Central memory CD4-positive, alpha-beta T cell (primary cell): ENCODE measurements around the gene NMU.
"Not testable (repeated sequence)": the region's sequence is repeated elsewhere in the genome, so short reads cannot be mapped to it uniquely, and the experiment has no call there.

ENCODE experiments used
- DNase-seq: peaks from one replicate; pipeline ENCODE4 v3.0.0; 2022
- total RNA-seq, 3 experiments: gene quantifications; one replicate each; lab custom pipeline; 2026; lab: John Stamatoyannopoulos, UW

The NMU gene
- total RNA-seq, result 0 to 0.19 (median 0) reads per million in 3 experiments

DNA sequence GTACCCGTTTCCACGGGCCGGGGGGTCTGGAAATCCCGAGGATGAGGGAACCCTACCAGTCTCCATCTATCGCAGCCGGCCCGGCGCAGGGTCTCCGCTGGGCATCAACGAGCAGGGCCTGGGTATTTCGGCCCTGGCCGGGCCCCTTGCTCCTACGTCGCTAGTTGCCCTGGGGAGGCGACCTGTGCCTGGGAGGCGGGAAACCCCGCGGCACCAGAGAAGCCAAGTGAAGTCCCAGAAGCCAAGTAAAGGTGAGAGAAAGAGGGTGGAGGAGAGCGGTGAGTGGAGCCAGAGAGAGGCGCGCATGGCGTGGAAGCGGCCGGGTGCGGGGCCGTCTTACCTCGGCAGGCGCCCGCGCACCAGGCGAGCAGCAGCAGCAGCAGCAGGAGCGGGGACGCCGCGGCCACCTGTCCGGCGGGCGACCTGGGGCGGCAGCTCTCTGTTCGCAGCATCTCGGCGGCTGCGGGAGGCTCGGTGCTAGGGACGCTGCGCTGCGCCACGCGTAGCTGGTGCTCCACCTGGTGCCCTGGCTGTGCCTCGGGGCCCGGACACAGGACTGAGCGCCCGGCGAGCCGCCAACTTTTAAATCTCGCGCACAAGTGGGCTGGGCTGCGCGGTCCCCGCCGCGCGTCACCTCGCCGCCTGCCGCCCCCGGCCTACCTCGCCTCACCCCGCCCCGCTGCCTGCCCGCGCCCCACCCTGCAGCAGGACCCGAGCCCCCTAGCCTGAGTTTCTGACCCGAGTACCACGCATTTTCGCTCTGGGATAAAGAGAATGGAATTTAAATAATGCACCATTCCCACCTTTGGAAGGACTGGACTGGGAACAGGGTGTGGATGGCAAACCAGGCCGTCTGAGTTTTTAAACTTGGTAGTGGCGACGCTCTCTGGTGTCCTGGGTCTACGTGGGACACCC lies at the start of gene NMU:
TSS of gene NMU (minus strand) at position 558 of the 915 bp plus-strand sequence. CDS start at position 452, 106 bp downstream.
- DNase-seq, result peak; percentile 10

GRCh38 chr4:55684276-55684675 lies 48.2 kb upstream of the NMU start:
- DNase-seq, result no peak

GRCh38 chr4:55682797-55683196 lies 46.7 kb upstream of the NMU start:
- DNase-seq, result not testable (repeated sequence)

DNA sequence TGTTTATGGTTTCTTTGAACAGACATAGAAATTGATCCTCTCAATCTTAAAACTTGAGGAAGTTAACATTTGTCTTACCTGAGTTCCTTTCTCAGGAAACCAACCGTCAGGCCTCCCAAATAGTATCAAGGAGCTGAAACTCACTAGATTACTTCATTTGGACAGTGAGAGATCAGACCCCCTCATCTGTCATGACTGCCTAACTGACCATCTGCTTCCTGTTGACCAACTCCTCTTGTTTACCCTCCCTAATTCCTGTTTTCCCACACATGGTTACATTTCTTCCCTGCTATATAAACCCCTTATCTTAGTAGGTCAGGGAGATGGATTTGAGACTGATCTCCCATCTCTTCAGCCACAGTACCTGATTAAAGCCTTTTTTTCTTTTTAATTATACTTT lies 46.2 kb upstream of the NMU start:
- no peak for DNase-seq

- no peak for DNase-seq
Observed at GRCh38 chr4:55681430-55681829, 45.3 kb upstream of the NMU start.

DNA sequence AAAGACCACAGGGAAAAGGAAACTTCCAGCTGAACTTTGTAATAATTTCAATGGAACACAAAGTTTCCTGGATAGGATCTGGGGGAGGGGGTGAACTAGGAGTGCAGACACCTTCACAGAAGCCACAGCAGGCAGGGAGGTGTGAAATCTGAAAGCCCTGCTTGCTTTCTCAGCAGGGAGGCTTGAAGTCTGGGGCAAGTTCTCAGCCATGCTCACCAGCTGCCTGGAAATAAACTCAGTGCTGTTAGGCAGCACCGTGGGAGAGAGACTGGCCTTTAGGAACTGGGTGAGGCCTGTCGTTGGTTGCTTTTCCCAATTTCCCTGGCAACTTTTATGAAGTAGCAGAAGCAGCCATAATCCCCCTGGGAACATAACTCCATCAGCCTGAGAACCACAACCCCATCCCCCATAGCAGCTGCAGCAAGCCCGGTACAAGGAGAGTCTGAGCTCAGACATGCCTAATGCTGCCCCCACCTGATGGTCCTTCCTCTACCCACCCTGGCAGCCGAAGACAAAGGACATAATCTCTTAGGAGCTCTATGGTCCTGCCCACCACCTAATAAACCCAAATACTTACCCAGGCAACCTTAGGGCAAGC lies 39.2 kb upstream of the NMU start:
- no peak for DNase-seq

- no peak for DNase-seq
Observed at GRCh38 chr4:55673424-55673823, 37.3 kb upstream of the NMU start.

DNA sequence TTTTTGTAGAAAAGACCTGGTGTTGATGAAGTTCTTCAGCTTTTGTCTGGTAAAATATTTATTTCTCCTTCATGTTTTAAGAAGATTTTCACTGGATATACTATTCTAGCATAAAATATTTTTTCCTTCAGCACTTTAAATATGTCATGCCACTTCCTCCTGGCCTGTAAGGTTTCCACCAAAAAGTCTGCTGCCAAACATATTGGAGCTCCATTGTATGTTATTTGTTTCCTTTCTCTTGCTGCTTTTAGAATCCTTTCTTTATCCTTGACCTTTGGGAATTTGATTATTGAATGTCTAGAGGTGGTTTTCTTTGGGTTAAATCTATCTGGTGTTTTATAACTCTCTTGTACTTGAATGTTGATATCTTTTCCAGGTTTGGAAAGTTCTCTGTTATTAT lies 35.6 kb upstream of the NMU start:
- DNase-seq, result no peak

GRCh38 chr4:55670695-55671094 lies 34.6 kb upstream of the NMU start:
- no peak for DNase-seq

DNA sequence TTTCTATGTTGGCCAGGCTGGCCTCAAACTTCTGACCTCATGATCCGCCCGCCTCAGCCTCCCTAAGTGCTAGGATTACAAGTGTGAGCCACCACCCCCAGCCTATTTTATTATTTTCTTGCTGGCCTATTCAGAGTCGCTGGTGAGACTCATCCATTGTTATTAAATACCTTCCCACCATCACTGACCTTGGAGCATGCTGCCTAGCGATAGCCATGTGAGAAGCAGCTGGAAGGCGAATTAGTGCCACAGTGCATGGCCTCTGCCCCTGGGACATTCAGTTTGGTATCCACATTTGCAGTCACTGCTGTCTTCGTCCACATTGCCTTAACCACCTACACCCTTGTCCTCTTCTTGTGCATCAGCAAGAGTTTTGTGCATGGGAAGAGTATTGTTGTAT lies 32.4 kb upstream of the NMU start:
- DNase-seq, result no peak

- DNase-seq, result no peak
Observed at GRCh38 chr4:55666535-55666934, 30.4 kb upstream of the NMU start.

- DNase-seq, result no peak
Observed at GRCh38 chr4:55663145-55663544, 27.0 kb upstream of the NMU start.

DNA sequence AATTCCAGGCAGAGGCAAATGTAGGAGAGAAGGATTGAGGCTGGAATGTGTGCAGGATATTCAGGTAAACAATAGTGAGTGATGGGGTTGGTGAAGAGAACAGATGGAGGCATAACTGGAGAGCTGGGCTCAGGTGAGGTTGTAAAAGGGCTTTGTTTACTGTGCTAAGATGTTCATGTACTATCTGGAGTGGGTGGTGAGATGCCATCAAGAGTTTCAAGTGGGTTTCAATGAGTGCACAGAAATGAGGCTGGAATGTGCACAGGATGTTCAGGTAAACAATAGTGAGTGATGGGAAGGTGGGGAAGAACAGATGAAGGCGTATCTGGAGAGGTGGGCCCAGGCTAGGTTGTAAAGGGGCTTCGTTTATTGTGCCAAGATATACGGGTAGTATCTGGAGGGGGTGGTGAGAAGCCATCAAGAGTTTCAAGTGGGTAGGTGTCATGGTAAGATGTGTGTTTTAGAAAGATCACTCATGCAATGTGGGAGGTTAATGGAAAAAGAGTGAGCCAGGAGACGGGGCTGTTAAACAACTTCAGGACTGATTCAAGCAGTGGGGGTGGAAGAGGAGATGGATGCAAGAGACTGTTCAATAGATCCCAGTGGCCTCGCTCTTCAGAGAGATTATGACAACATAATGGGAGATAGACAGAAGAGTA lies 25.4 kb upstream of the NMU start:
- DNase-seq, result no peak

- DNase-seq, result no peak
Observed at GRCh38 chr4:55658657-55659056, 22.6 kb upstream of the NMU start.

DNA sequence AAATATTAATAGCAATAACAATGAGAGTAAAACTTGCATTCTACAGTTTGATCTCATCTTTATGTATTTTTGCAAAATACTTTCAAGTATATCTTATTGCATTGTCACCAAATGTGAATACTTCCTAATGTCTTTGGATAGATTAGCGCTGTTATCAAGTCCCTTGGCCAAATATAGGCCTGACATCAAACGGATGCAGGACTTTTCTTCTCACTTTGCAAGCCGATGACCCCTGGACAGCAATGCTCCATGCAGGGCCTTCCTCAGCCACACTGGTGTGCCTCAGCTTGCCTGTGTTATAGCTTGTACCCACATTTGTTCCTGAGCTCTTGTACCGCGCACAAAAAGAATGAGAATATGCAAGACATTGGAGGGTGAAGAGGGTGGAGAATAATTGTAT lies 18.0 kb upstream of the NMU start:
- DNase-seq, result no peak

GRCh38 chr4:55650483-55650882 lies 14.4 kb upstream of the NMU start:
- DNase-seq, result no peak

- DNase-seq, result no peak
Observed at GRCh38 chr4:55637272-55637820, 1.2 kb upstream of the NMU start.

- no peak for DNase-seq
Observed at GRCh38 chr4:55636656-55636999, 530 bp upstream of the NMU start.

DNA sequence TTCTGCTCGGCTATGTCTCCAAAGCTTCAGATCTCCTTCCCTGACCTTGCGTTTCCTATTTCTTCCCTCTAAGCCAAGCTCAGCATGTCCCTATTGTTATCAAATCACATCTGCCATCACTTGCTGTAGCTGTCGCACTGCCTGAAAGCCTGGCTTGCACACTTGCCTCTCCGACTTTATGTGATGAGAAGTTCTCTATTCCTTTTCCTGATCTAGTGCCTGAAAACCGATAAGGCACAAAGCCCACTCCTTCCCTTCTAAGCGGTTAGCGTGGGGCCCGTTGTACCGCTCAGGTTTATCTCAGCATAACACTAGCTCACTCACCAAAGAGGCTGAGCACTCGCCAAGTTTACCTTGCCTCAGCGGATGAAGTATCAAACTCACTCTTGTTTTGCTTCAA lies 816 bp downstream of the NMU start:
- DNase-seq, result no peak

GRCh38 chr4:55634417-55635128 lies 1.5 kb downstream of the NMU start:
- no peak for DNase-seq

- no peak for DNase-seq
Observed at GRCh38 chr4:55633903-55634302, 2.2 kb downstream of the NMU start.

- no peak for DNase-seq
Observed at GRCh38 chr4:55625835-55626234, 10.3 kb downstream of the NMU start.

- not testable (repeated sequence) for DNase-seq
Observed at GRCh38 chr4:55624063-55624462, 12.0 kb downstream of the NMU start.
